SKM-1 (cell line): ENCODE data around the gene LY6G5C.

ENCODE experiments used
- DNase-seq: peaks from one replicate; lab custom pipeline; 2025; ENCODE audit not compliant: unreplicated experiment; lab: John Stamatoyannopoulos, UW

Gene LY6G5C

GRCh38 chr6:31642798-31643570 lies 37.9 kb downstream of the LY6G5C start:
- DNase-seq: no peak

GRCh38 chr6:31641370-31641769 lies 39.5 kb downstream of the LY6G5C start:
- DNase-seq: no peak

- DNase-seq: no peak
Observed at GRCh38 chr6:31640612-31641011, 40.3 kb downstream of the LY6G5C start.

- DNase-seq: no peak
Observed at GRCh38 chr6:31639449-31639861, 41.4 kb downstream of the LY6G5C start.

GRCh38 chr6:31639043-31639442 lies 41.8 kb downstream of the LY6G5C start:
- no peak for DNase-seq

GRCh38 chr6:31636698-31637596 lies 43.9 kb downstream of the LY6G5C start:
- DNase-seq: no peak

GRCh38 chr6:31634969-31635575 lies 45.8 kb downstream of the LY6G5C start:
- DNase-seq: no peak

- DNase-seq: no peak
Observed at GRCh38 chr6:31634131-31634530, 46.7 kb downstream of the LY6G5C start.

GRCh38 chr6:31633447-31633846 lies 47.4 kb downstream of the LY6G5C start:
- DNase-seq: no peak

GRCh38 chr6:31632279-31632946 lies 48.5 kb downstream of the LY6G5C start:
- no peak for DNase-seq

GRCh38 chr6:31631681-31632278 lies 49.1 kb downstream of the LY6G5C start:
- no peak for DNase-seq

GRCh38 chr6:31631209-31631608 lies 49.7 kb downstream of the LY6G5C start:
- no peak for DNase-seq

- DNase-seq: no peak
Observed at GRCh38 chr6:31630177-31630934, 50.5 kb downstream of the LY6G5C start.

- no peak for DNase-seq
Observed at GRCh38 chr6:31629014-31629413, 51.9 kb downstream of the LY6G5C start.

GRCh38 chr6:31627690-31628287 lies 53.1 kb downstream of the LY6G5C start:
- DNase-seq: no peak

GRCh38 chr6:31626952-31627351 lies 53.9 kb downstream of the LY6G5C start:
- DNase-seq: no peak
